PC-3 (cell line): ENCODE data around the gene NR3C1. TPM values are rescaled to one million over a fixed set of nuclear protein-coding genes. Genes with fewer than 3 reads are reported as not detected.

Source experiments
- ATAC-seq: fragments of 200-7000 bp; cut with Tn5 transposase; 2 replicates; pipeline ENCODE4 v1.9.1; 2020; ENCODE audit warnings: mild to moderate bottlenecking, moderate library complexity
- BruUV-seq: library from RNA; stranded (reverse); fragments of 400-500 nt; replicated peaks from 2 replicates; lab custom pipeline; 2021; lab: Mats Ljungman, UMichigan
- CTCF ChIA-PET: fragments of 300-600 bp; sonication (Branson Sonifier 250); formaldehyde crosslinking; loops from one replicate; lab custom pipeline; 2022; ENCODE audit warnings: antibody characterized with exemption; lab: Charles Lee
- POLR2A ChIA-PET: fragments of 300-600 bp; sonication (Branson Sonifier 250); formaldehyde crosslinking; loops from one replicate; lab custom pipeline; 2022; ENCODE audit warnings: antibody characterized with exemption; ENCODE audit not compliant: unreplicated experiment; lab: Charles Lee
- DNase-seq: peaks from one replicate; pipeline ENCODE4 v3.0.0-alpha.2; 2015
- H2AFZ ChIP-seq: fragments of 300-600 bp; sonication (generic); 2 replicates; pipeline ENCODE4 v1.6.0; 2016; ENCODE audit warnings: antibody characterized with exemption, low read length
- H3F3A ChIP-seq: fragments of 300-600 bp; sonication (generic); one replicate; pipeline ENCODE4 v1.6.0; 2017; ENCODE audit warnings: antibody characterized with exemption, low read length, control low read depth, mild to moderate bottlenecking; ENCODE audit not compliant: unreplicated experiment
- H3K27ac ChIP-seq: fragments of 300-600 bp; sonication (generic); 2 replicates; pipeline ENCODE4 v1.5.1; 2016; ENCODE audit warnings: mild to moderate bottlenecking, low read length
- H3K27me3 ChIP-seq: fragments of 300-600 bp; sonication (generic); 2 replicates; pipeline ENCODE4 v1.6.1; 2016; ENCODE audit warnings: low read length, mixed read lengths
- H3K36me3 ChIP-seq: fragments of 300-600 bp; sonication (generic); 2 replicates; pipeline ENCODE4 v1.6.1; 2016; ENCODE audit warnings: low read depth, mixed run types, low read length, mixed read lengths
- H3K4me1 ChIP-seq: fragments of 300-600 bp; sonication (generic); 2 replicates; pipeline ENCODE4 v1.5.1; 2016; ENCODE audit warnings: low read length; ENCODE audit not compliant: insufficient read depth
- H3K4me2 ChIP-seq: fragments of 300-600 bp; sonication (generic); 2 replicates; pipeline ENCODE4 v1.6.0; 2016; ENCODE audit warnings: low read length
- H3K4me3 ChIP-seq: fragments of 300-600 bp; sonication (generic); 2 replicates; pipeline ENCODE4 v1.5.1; 2016; ENCODE audit warnings: mild to moderate bottlenecking, low read length, mixed read lengths
- H3K79me2 ChIP-seq: fragments of 300-600 bp; sonication (generic); 2 replicates; pipeline ENCODE4 v1.6.1; 2017; ENCODE audit warnings: low read length, mixed read lengths
- H3K9ac ChIP-seq: fragments of 300-600 bp; sonication (generic); 2 replicates; pipeline ENCODE4 v1.6.0; 2016; ENCODE audit warnings: mild to moderate bottlenecking, low read length
- H3K9me2 ChIP-seq: fragments of 300-600 bp; sonication (generic); replicated peaks from 2 replicates; pipeline ENCODE4 v1.6.1; 2016; ENCODE audit warnings: mixed run types, low read length, mixed read lengths
- H3K9me3 ChIP-seq: fragments of 300-600 bp; sonication (generic); 2 replicates; pipeline ENCODE4 v1.6.1; 2016; ENCODE audit warnings: low read length, mixed read lengths
- H4K20me1 ChIP-seq: fragments of 300-600 bp; sonication (generic); 2 replicates; pipeline ENCODE4 v1.6.1; 2016; ENCODE audit warnings: low read length, mixed read lengths
- CTCF ChIP-seq: fragments of 300-600 bp; sonication (generic); conservative IDR thresholded peaks from 2 replicates; pipeline ENCODE4 v1.5.1; 2017; ENCODE audit warnings: antibody characterized with exemption, low read depth, mild to moderate bottlenecking, low read length
- EZH2 ChIP-seq: fragments of 300-600 bp; sonication (generic); IDR thresholded peaks from one replicate; pipeline ENCODE4 v1.6.1; 2017; ENCODE audit warnings: antibody characterized with exemption, mild to moderate bottlenecking, low read length; ENCODE audit not compliant: unreplicated experiment
- EZH2phosphoT487 ChIP-seq: fragments of 300-600 bp; sonication (generic); IDR thresholded peaks from 2 replicates; pipeline ENCODE4 v1.6.1; 2018; ENCODE audit warnings: mild to moderate bottlenecking, antibody characterized with exemption, low read length, borderline replicate concordance
- intact Hi-C: fragments of 100-400 bp; cut with micrococcal nuclease; formaldehyde crosslinking; loops from 2 replicates; pipeline ENCODE4 v1.9.0; 2023
- total RNA-seq: library from RNA; depleted of rRNA; stranded (reverse); fragments of >200 nt; gene quantifications from 2 replicates; pipeline ENCODE4 v1.2.3, GENCODE V29; 2014

NR3C1 gene
- total RNA-seq, 1 experiment from 2014 or later: 13.0 TPM

GRCh38 chr5:143360755-143361154 lies 42.7 kb downstream of the NR3C1 start:
- no peak for ATAC-seq
- DNase-seq: no peak
- Histone ChIP-seq H3K9ac (no peak overlapping the region), H4K20me1 (peaks cover 4% of the 10 kb centered on the region; the same call in 1 of the 2 replicates), H3F3A (no peaks in the 10 kb centered on the region), H3K36me3 (no peaks in the 10 kb centered on the region), H3K9me2 (no peaks in the 10 kb centered on the region), H2AFZ (no peak overlapping the region), H3K4me2 (no peak overlapping the region), H3K27me3 (no peaks in the 10 kb centered on the region), H3K9me3 (no peaks in the 10 kb centered on the region), H3K27ac (no peak overlapping the region), H3K4me1 (peaks cover 9% of the 10 kb centered on the region; the same call in 1 of the 2 replicates), H3K79me2 (peaks cover 70% of the 10 kb centered on the region), H3K4me3 (no peak overlapping the region)
- no peak for TF ChIP-seq EZH2phosphoT487
- no peak for TF ChIP-seq EZH2
- TF ChIP-seq CTCF: no peak
- intact Hi-C loops: no loop called here
- POLR2A ChIA-PET: interaction anchor here (0.6 to 0.7 kb wide), 2 partner anchors 181 to 1036 kb away, joined by 3 read pairs; partner anchors contain the start of gene SPRY4
- no TSS peak for BruUV-seq
- CTCF ChIA-PET: no interaction called here

- intact Hi-C loops: no loop called here
Measured at GRCh38 chr5:143359869-143360268, 43.6 kb downstream of the NR3C1 start.

More at GRCh38 chr5:143359869-143360268, 43.6 kb downstream of the NR3C1 start:
- no peak overlapping the region for H3K4me3 ChIP-seq
- H3K36me3 ChIP-seq: no peaks in the 10 kb centered on the region
- POLR2A ChIA-PET: no interaction called here
- no peaks in the 10 kb centered on the region for H3K9me2 ChIP-seq
- peaks cover 4% of the 10 kb centered on the region; the same call in 1 of the 2 replicates for H4K20me1 ChIP-seq
- no peak overlapping the region for H2AFZ ChIP-seq
- H3K9ac ChIP-seq: no peak overlapping the region
- TF ChIP-seq EZH2phosphoT487 (no peak), EZH2 (no peak), CTCF (no peak)
- no TSS peak for BruUV-seq
- ATAC-seq (no peak), DNase-seq (no peak)
- no peak overlapping the region for H3K4me2 ChIP-seq
- CTCF ChIA-PET: no interaction called here
- H3K4me1 ChIP-seq: peaks cover 14% of the 10 kb centered on the region; the same call in 1 of the 2 replicates
- no peaks in the 10 kb centered on the region for H3K9me3 ChIP-seq
- H3K27ac ChIP-seq: no peak overlapping the region
- peaks cover 70% of the 10 kb centered on the region for H3K79me2 ChIP-seq
- H3F3A ChIP-seq: no peaks in the 10 kb centered on the region
- no peaks in the 10 kb centered on the region for H3K27me3 ChIP-seq
